Stimulated activated CD4-positive, alpha-beta T cell treated with anti-CD3 and anti-CD28 coated beads, Interleukin-4, amount 100 ng/mL, for 1 hour (primary cell): ENCODE results near the gene PPM1H.
"Not testable (repeated sequence)": the region's sequence is repeated elsewhere in the genome, so short reads cannot be mapped to it uniquely, and the experiment has no call there.

Source experiments
- DNase-seq: peaks from one replicate; pipeline ENCODE4 v3.0.0-alpha.2; 2020

The PPM1H gene

GRCh38 chr12:62934799-62935674 is at the start of gene PPM1H:
Gene PPM1H, minus strand, starts transcription at chr12:62935150. Its CDS starts 414 bp downstream, at chr12:62934736.
- DNase-seq = peak; percentile 20

DNA sequence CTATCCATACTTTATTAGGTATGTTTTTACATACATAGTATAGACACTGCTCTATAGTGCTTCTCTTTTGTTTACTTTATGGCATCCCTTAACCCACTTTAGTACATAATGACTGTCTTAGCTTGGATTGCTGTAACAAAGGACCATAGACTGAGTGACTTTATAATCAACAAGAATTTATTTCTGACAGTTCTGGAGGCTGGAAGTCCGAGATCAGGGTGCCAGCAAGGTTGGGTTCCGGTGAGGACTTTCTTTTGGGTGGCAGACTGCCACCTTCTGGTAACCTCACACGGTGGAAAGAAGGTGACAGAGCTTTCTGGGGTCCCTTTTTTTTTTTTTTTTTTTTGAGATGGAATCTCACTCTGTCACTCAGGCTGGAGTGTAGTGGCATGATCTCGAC is 48.6 kb upstream of the PPM1H start:
- no peak for DNase-seq

- DNase-seq = no peak
Measured at GRCh38 chr12:62978768-62979167, 43.8 kb upstream of the PPM1H start.

GRCh38 chr12:62977883-62978282 is 42.9 kb upstream of the PPM1H start:
- no peak for DNase-seq

DNA sequence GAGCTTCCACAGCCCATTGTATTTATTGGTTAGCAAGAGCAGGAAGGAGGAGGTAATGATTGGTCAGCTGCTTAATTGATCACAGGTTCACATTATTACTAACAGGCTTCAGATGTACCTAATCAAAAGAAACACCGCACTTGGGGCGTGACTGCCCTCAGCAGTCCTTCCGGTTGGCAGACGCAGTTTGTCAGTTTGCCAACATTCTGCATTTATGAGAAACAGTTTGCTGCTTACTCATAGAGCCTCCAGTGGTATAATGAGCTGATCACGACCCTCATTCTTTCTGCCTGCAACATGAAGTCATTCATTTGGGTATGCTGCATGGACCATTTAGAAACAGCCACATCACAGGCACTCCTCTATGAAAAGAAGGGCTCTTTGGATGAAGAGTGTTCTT is 42.5 kb upstream of the PPM1H start:
- DNase-seq = no peak

GRCh38 chr12:62976110-62976662 is 41.2 kb upstream of the PPM1H start:
- DNase-seq = no peak

GRCh38 chr12:62971769-62972525 is 37.0 kb upstream of the PPM1H start:
- DNase-seq = no peak

DNA sequence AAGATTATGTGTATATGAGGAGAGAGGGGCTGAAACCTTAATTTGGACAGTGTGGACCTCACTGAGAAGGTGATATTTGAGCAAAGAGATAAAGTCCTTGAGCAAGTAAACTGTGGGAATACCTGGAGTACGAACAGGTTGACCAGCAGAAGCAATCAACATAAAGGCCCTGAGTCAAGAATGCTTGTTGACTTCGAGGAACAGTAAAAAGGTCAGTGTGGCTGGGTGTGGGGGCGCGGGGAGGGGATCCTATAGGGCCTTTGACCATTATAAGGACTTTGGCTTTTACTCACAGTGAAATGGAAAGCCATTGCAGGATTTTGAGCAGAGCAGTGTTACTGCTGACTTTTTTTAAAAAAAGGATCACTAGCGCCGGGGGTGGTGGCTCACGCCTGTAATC is 34.7 kb upstream of the PPM1H start:
- no peak for DNase-seq

- no peak for DNase-seq
Measured at GRCh38 chr12:62967701-62968100, 32.8 kb upstream of the PPM1H start.

GRCh38 chr12:62966990-62967506 is 32.1 kb upstream of the PPM1H start:
- no peak for DNase-seq

- DNase-seq = not testable (repeated sequence)
Measured at GRCh38 chr12:62966446-62966989, 31.6 kb upstream of the PPM1H start.

DNA sequence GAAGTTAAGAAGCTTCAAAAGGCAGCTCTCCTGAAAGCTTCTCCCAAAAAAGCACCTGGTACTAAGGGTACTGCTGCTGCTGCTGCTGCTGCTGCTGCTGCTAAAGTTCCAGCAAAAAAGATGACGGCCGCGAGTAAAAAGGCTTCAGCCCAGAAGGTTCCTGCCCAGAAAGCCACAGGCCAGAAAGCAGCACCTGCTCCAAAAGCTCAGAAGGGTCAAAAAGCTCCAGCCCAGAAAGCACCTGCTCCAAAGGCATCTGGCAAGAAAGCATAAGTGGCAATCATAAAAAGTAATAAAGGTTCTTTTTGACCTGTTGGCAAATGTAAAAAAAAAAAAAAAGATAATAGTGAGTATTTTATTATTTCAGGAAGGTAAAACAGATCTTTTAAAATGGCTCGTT is 30.8 kb upstream of the PPM1H start:
- DNase-seq = not testable (repeated sequence)

DNA sequence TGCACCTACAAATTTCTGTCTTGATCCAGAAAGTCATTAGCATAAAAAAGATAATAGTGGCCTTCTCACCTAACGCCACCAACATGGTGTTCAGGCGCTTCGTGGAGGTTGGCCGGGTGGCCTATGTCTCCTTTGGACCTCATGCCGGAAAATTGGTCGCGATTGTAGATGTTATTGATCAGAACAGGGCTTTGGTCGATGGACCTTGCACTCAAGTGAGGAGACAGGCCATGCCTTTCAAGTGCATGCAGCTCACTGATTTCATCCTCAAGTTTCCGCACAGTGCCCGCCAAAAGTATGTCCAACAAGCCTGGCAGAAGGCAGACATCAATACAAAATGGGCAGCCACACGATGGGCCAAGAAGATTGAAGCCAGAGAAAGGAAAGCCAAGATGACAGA is 30.3 kb upstream of the PPM1H start:
- DNase-seq = not testable (repeated sequence)

DNA sequence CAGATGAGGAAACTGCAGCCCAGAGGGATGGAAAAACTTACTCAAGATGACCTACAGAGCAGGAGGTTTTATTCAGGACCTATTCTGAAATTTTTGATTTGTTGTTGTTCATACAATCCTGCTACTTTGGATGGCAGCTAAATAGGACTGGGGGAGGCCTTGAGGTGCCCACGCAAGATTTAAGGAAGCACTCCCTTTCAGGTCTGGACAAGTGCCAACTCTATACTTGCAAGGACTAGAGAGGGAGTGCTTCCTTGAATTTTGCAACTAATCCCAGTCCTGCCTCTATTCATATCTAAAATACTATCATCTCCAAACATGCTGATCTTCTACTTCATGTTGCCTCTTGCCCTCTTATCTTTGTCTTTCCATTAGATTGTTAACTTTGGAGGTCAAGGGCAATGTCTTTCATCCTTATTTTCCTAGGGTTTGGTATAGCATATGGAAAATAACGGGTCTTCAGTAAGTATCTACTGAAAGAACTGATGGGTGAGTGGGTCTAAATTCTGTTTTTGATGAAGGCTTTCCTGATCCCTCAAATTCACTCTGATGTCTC is 28.6 kb upstream of the PPM1H start:
- no peak for DNase-seq

GRCh38 chr12:62960324-62960723 is 25.4 kb upstream of the PPM1H start:
- no peak for DNase-seq

DNA sequence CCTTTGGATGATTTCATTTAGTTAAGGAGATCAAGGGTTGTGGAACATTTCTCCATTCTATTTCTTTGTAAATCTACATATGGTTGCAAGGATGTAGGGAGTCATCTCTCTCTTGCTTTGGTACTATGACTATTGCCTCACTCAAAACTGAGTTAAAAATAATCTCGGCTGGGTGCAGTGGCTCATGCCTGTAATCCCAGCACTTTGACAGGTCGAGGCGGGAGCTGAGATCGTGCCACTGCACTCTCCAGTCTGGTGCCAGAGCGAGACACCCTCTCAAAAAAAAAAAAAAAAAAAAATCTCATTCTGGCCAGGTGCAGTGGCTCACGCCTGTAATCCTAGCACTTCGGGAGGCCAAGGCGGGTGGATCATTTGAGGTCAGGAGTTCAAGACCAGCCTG is 24.8 kb upstream of the PPM1H start:
- no peak for DNase-seq

DNA sequence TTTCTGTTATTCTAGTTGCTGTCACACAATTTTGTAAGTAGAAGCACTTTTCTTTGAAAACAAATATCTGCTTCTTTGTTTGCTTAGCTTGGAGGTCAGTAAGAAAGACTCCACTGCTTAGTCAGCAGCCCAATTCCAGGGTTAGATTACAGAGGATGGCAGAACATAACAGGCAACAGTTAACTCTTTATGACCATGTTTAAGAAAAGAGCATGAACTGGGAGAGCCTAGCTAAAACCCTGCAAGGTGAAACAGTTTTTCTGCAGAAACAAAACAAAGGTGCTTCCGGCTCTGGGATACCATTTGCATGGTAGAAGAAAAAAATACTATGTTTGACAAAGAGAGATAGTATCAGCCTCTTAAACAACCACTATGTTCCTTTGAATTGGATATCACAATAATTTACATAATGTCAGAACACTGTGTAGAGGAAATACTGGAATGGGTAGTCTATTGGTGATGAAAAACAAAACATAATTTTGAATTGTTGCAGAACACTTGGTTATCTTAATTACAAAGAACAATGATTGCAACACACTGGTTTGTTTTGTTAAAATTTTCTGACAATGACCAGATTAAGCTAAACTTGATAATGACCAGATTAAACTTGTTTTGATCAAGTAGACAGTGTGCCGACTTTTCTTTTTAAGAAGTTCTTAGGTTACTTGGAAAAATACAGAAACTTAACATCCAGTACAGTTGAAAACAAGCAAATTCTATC is 22.4 kb upstream of the PPM1H start:
- DNase-seq = no peak

DNA sequence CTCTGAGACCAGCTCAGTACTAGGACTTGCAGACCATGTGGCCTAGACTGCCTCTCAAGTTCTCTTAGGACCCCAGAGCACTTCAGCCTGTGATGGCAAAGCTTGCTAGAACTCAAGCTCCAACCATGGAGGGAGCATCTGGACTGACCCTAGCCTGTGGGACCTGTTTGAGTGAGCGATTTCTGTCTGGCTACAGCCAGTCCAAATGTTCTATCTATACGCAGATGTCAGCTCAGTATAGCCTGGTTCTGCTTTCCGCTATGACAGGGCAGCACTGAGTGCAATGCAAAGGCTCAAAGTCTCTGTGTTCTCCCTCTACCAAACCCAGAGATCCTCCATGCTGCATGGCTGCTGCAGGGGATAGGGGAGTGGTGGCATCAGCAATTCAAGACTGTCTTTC is 20.7 kb upstream of the PPM1H start:
- no peak for DNase-seq

DNA sequence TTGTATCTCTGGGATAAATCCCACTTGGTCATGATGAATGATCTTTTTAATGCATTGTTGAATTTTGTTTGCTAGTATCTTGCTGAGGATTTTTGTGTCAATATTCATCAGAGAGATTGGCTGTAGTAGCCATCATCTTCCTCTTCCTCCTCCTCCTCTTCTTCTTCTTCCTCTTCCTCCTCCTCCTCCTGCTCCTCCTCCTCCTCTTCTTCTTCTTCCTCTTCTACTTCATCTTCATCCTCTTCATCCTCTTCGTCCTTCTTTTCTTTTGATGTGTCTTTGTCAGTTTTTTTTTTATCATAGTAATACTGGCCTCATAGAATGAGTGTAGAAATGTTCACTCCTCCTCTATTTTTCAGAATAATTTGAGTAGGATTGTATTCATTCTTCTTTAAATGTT is 15.4 kb upstream of the PPM1H start:
- no peak for DNase-seq

DNA sequence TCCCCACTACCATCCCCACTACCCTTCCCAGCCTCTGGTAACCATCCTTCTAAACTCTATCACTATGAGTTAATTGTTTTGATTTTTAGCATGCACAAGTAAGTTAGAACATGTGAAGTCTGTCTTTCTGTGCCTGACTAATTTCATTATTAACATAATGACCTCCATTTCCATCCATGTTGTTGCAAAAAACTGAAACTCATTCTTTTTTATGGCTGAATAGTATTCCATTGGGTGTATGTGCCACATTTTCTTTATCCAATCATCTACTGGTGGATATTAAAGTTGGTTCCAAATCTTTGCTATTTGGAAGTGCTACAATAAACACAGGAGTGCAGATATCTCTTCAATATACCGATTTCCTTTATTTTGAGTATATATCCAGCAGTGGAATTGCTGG is 13.2 kb upstream of the PPM1H start:
- no peak for DNase-seq

DNA sequence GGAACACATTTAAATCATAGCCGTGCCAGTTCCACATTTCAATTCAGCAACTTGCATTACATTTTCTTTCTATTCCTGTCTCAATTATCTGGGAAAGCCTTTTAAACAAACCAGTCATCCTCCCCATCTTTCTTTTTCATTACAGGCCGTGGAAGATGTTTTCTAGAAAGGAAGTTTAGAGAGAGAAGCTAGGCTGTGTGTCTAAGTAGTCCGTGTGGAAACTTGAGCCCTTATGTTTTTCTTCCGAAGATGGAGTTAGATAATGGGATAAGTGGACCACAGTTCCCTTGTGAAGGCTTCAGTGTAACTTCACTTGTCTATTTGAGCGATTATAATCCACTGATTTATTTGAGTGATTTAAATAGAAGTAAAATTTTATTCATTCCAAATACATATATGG is 12.4 kb upstream of the PPM1H start:
- no peak for DNase-seq

DNA sequence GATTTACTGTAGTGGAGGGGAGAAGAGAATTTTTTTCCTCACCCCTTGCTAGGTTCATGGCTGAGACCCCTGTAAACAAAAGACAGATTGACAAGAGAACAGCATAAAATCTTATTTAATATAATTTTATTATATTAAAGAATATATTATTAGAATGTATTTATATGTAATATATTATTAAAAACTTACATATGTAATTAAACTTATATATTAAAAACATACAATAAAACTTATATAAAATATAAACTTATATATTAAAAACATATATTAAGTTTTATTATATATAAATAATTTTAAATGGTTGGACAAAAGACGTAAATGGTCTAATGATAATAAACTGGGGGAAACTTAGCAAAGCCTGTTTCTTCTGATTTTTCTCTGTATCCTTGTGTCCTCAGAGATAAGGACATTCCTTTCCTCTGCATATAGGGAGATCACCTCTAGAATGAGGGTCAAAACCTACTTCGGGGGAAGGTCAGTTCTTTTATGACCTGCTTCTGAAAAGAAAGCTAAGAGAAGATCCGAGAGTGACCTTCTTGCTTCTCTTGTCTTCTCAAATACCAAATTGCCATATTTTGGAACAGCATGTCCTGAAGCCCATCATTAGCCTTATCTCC is 8.9 kb upstream of the PPM1H start:
- no peak for DNase-seq
